Cerebellar cortex (tissue), 1 donor: Measurements from ENCODE around the gene MAST4.
A peak's percentile ranks its signal among the peaks of the same experiment; 100 is the strongest.
"Not testable (repeated sequence)": the region's sequence is repeated elsewhere in the genome, so short reads cannot be mapped to it uniquely, and the experiment has no call there.

Experiments used
- DNase-seq: peaks from one replicate; pipeline ENCODE4 v3.0.0-alpha.2; 2015; ENCODE audit warnings: low spot score

MAST4 gene

DNA sequence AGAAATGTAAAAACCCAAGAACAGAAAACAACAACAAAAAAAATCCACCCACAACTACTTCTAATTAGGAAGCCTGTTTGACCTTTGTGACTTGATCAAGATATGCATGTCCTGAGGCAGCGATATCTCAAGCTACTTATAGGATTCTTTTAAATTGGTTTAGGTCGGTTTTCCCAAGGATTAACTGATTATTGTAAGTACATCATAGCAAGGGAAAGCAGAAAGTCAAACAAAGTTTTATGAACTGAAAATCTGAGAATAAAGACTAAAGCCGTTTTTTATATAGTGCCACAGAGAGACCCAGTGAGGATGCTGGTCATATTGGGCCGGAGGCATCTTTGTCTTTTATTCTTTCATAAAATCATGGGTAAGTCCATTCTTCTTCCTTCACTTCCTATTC, 528.4 kb downstream of the MAST4 start:
- DNase-seq = no peak

DNA sequence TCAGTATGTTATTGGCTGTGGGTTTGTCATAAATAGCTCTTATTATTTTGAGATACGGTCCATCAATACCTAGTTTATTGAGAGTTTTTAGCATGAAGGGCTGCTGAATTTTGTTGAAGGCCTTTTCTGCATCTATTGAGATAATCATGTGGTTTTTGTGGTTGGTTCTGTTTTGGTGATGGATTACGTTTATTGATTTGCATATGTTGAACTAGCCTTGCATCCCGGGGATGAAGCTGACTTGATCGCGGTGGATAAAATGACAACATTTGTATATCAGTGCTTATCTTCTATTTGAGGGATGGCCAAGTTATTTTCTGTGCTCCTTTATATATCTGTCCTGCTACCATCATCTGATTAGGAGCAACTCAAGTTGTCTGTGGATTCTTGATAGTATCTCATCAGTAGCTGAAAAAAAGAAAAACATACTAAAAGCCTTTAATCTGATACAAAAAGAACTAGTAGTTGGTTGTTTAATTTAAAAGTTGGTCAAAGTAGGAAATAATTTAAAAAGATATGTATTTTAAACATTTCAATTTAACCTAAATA, 531.2 kb downstream of the MAST4 start:
- not testable (repeated sequence) for DNase-seq

DNA sequence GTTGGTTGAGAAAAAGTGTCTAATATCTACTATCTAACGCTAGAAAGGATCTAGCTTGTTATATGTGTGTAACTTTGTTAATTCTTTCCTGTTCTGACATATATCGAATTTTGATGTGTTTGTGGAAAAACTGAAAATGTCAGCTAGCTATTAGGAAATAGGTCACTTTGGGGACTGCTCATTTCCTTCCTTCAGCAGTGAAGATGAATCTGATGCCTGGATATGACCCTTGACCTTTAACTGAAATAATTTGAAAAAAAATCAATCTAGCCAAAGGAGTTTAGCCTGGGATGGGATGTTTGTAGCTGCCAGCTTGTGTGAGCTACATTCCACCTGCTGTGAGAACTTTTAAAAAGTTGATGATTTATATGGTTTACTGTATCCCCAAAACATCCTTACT, 533.6 kb downstream of the MAST4 start:
- DNase-seq = no peak

DNA sequence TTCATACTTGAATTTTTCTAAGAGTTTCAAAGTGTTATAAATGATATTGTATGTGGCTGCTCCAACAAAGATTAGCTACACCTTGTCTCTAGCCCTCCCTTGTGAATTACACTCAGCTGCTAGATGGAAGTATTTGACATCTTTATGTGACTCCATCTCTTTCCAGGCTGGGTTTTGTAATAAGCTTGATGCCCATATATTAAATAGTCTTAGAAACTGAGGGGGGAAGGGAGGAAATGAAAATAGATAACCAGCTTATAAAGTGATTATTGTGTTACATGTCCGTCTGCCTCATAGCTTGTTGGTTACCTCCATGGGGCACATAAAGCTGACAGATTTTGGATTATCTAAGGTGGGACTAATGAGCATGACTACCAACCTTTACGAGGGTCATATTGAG, 537.0 kb downstream of the MAST4 start:
- no peak for DNase-seq

DNA sequence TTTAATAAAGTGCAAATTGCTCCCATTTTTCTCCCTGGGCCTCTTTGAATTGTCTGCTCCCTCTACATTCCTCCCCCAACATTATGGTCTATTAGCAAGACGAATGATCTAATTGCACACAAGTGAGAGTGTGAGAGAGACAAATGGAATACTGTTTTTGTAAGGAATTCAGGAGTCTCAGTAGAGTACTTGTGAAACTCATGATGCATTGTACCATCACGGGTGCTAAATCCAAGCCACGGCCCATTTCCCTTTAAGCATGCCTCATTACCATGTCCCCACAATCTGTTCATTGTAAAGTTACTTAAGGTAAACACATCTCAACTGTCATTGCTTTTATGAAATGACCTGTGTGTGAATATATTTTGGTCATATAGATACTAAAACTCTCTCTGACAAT, 537.6 kb downstream of the MAST4 start:
- no peak for DNase-seq

DNA sequence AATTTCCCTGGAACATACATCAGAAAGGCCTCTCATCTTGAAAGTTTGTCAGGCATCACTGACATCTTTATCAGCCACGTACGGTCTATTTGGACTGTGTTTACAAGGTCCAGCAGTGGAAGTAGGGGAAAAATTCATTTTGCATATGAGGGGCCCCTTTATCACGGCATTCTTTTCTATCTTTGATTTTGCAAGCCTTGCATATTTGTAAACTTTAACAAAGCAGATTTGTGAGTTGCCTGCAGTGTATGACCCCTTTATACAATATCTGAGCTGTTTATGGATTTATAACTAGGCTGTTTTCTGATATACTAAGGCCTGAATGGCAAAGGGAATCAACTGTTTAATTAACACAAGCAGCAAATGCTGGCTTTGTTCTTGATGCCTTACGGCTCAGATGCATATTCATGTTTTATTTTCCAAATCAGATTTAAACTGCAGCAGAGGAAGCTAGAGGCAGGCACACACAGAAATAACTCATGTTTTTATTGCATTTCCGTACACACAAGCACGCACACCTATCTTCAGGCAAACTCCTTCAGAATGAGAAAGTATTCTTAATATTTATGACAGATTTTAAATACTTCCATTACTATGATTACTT, 539.3 kb downstream of the MAST4 start:
- no peak for DNase-seq

DNA sequence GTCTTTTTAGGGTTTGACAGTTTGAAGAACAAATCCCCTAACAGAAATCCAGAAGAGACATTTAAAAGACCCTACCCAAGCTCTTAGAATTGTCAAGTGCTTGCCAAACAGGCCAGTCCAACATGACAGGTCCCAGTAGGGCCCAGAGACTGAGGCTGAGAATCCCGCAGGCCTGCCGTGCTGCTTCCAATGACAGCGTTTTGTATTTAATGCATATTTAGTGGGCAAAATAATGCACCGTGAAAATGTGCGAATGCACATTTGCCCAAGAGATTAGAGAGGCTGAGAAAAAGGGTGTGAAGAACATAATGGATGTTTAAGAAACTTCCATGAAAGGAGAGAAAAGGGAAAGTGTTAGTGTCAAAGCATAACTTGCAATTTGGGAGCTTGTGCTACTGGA, 542.8 kb downstream of the MAST4 start:
- no peak for DNase-seq

DNA sequence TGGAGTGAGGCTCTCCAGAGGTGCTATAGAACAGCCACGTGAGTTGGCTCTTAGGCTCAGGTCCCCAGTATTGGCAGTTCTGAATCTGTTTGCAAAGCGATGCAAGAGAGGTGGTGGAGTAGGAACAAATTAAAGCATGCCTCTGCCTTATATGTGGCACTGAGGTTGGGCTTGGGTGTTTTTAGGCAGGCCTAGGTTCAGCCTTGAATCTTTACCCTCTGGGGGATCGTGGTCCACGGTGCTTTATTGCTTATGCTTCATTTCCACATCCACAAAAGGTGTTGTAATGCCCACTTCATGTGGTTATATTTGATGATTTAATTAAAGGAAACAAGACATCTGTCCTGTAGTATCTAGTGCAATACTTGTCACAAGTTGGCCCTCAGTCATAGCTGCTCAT, 544.2 kb downstream of the MAST4 start:
- no peak for DNase-seq

DNA sequence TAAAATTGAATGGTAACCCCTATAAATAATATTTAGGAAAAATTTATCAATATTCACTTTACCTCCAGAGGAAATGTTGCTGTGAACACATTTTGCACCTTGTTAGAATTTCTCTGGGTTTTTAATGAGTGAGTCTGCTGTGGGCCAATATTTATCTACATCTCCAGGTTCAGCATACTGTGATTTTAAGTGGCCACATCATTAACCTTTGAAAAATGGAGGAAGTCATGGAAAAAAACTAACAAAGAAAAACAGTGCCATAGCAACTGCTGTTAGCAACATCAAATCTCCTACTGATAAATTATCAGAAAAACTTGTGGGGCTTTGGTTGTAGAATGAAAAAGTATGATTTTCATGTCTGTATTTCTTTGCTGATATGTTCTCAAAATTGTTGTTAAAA, 545.5 kb downstream of the MAST4 start:
- no peak for DNase-seq

DNA sequence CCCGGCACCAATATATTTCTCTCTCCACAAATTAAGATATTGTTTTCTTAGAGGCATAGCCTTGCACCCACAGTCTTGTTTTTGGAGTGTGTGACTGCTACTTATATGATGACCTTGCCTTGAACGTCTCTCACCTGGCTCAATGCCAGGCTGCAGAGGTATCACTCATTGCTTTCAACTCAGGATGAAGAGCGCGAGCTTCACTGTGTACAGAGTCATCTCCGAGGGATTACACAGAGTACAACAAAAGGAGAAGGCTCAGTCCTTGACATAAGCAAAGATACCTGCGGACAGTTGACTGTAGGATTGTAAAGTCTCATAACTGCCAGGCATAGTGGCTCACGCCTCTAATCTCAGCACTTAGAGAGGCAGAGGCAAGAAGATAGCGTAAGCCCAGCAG, 546.6 kb downstream of the MAST4 start:
- DNase-seq = no peak

DNA sequence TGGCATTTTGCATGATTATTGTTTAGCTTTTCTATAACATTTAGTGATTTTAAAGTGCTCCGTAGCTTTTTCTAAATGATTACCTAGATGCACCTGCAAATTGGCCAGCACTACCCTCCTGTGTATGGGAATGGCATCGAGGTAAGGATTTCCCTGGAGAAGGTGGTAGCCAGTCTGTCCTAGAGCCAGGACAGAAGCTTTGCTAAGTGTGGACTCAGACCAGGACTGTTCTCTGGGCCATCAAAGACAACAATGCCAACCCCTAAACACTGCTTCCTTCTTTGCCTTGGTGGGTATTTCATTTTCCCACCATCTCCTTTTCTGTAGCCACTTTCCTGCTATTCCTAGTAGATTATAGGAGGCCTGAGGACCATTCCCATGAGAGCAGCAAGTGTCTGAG, 547.4 kb downstream of the MAST4 start:
- no peak for DNase-seq

DNA sequence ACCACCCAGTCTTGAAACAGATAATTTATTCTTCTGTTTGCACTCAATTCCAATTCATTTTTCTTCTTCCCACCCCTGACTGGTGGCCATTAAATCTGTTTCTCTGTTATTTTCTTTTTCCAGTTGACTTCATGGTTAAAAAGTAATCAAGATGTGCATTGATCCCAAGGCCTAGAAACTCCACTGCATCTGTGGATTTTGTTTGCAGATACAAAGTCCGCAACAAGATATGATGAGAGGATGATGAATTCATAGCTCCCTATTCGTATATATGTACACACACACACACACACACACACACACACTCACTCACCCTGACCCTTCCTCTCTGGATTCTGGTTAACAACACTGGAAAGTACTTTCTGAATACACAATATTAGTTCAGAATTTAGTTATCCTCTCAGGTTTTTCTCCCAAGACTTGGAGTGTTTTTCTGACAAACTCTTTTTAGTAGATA, 548.0 kb downstream of the MAST4 start:
- no peak for DNase-seq

DNA sequence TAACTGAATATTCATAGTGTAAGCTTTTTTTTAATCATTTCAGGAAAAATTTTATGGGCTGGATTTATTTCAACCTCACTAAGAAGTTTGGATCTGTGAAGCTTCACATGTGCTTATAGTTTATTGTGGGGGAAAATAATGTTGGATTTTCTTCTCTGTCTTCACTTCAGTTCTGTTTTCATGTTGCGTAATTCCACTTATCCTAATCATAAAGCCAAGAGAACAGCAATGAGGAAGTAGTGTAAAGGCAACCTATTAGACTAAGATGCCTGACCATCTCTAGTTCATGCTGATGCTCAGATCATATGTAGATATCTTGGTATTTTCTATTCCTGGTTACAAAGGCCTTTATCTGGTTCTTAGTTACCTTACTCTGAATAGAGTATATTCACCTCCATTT, 550.4 kb downstream of the MAST4 start:
- no peak for DNase-seq

DNA sequence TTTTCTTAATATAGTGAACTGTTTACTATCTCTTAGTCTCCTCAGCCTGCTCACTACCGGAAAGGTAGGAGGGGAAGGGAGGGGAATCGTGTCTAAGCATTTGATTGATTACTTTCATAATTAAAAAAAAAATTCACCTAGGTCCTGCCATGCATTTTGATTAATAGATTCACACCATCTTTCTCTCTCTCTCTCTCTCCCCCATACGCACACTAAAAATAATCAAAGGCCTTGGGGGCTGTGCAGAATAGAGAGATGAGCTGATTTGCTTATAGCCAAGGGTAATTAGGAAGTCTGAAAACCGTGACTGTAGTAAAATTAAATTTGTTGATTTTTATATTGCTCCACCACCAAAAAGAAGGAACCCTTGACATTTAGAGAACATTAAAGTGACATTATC, 550.8 kb downstream of the MAST4 start:
- no peak for DNase-seq

DNA sequence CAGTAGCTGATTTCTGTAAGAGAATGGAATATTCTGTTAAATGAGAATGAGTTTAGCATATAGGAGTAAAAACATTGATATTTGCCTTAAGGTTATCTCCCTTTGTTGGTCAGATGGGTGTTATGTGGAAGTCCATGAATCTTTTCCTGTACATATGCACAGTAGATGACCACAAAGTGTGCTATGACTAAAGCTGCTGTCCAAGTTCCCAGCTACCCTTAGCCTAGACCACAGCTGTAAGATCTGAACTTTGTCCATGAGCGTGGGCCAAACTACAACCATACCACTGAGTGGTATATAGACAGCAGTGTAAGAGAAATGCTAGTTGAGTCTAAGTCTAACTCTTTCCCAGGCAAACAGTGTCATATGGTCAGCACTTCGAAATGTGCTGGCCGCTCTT, 551.6 kb downstream of the MAST4 start:
- no peak for DNase-seq

DNA sequence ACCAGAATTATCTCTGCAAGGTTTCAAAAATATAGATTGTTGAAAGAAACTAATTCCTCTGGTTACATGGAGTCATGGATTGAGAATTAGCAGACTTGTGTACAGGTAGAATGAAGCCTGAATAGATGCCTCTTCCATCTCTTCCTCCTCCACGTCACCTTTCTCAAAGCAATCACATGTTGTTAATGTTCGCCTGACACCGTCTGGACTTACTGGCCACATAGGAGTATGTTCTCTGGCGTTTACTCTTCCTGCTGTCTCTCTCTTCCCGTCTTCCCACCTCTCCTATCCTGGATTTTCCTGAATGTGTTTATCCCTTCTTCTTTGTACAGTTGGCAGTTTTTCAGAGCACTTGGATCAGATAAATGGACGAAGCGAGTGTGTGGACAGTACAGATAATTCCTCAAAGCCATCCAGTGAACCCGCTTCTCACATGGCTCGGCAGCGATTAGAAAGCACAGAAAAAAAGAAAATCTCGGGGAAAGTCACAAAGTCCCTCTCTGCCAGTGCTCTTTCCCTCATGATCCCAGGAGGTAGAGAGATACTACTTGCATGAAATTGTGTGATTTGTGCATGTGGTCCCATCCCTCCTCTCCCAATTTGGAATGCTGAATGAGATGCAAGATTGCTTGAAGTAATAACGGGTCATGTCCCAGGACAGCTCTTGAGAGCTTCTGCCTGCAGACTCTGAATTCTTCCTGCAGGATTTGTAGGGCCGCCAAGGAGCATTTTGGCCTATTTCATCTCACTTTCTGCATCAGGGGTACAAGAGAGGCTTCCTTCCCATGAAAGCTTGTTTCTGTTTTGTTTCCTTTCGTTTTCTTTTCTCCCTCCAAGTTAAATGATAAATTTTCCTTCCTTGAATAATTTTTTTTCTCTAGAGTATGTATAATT, 553.1 kb downstream of the MAST4 start:
- DNase-seq = no peak

DNA sequence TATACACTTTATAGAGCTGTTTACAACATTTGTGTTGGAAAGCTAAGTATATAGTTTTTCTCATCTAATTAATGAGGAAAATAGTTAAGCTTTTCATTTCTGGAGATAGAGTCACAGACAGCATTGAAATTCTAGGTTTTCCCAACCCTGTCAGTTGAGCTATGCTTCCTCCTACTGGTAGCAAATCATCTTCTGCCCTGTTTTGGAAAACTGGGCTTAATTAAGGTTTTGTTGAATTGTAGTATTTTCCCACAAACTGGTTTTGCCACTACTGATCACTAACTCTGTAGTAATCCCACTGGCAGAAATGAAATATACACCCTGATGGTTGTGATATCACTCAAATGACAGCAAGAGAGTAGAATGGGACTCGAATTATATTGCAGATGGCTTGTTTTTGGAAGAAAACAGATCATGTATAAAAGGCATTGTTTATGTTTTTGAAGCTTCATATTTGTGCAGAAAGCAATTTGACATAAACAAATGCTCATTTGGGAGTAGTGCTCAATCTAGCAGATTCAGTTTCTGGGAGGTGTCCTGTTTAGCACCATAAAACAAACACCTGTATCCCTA, 553.8 kb downstream of the MAST4 start:
- peak; percentile 12 for DNase-seq

DNA sequence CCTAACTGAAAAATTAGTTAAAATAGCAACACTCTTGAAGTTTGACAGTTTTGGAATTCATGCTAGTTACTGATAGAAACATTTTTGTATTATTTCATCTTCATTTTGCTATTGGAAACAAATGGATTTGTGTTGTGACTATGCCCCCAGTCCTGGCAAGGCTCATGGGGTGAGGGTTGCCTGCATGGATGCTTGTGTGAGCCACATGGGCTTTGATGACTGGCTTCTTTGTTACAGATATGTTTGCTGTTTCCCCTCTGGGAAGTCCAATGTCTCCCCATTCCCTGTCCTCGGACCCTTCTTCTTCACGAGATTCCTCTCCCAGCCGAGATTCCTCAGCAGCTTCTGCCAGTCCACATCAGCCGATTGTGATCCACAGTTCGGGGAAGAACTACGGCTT, 556.2 kb downstream of the MAST4 start:
- no peak for DNase-seq

DNA sequence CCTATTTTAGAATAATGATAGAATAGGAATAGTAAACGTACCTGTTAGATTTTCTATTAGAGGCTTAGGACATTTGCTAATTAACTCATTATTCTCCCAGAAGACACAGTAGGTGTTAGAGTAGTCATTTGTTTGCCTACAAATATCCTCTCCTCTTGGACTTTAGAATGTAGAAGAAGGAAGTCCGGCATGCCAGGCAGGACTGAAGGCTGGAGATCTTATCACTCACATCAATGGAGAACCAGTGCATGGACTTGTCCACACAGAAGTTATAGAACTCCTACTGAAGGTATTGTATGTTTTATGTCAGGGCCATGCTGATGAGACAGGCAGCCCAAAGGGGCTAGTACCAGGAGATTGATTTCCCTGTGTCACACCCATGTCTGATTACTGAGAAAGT, 557.1 kb downstream of the MAST4 start:
- no peak for DNase-seq

DNA sequence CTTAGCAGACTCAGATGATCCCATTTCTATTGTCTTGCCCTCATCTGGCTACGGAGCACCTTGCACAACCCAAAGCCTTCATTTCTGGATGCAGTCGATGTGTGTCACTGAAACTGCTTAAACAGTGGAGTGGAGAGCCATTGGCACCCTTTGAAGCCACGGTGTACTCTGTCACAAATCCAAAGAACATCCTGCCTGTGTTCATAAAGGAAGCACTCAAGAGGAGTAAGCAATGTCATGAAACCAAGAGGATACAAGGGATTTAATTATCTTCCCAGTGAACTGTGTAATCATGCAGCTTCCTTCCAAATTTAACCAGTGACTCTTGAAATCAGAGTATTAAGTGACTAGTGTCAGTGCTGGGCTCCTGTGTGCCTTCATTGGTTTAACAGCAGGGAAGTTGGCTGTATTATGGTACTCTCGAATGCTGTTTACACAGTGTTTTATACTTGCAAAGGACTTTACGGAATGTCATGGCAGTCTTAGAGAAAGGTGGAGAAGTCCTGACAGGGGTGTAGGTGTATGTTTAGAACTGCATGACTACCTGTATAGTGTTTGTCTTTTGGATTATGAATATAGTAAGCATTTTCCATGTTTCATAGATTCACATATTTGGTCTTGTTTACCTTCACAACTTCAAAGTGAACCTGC, 558.5 kb downstream of the MAST4 start:
- DNase-seq = peak; percentile 9

DNA sequence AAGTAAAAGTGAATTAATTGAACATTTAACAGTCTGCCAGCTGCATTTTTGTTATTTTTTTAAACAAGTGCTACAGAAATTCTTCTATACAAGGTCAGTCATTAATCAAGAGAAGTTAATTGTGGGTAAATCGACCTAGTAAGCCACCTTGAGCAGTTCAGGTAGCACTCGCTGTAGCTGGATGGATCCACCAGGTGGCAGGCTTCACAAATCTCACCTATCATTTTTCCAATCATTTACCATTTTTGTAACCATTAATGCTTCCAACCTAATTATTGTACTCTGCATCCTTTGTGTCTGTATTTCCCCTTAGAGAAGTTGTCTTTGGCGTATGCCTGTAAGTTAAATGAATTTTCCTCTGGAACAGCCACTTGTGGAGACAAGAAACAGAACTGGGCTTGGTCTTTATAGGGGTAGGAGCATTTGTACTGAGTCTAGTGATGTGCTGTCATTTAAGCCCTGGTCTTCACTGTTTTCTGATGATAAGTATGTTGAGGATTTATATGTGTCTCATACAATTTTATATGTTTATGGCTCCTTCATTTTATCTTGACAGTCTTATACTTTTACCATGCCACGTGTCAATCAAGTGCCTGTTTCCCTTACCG, 560.9 kb downstream of the MAST4 start:
- peak; percentile 57 for DNase-seq

DNA sequence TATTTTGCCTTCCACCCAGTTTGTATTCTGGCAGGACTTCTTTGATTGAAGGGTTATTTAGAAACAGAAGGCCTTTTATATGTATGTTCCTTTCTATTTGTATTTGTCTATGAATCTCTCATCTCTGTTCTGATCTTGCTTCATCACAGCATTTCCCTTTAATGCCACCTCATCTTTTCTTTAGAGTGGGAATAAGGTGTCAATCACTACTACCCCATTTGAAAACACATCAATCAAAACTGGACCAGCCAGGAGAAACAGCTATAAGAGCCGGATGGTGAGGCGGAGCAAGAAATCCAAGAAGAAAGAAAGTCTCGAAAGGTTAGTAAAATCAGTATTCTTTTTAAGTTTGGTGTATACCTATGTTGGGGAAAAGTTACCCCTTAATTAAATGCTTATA, 564.1 kb downstream of the MAST4 start:
- DNase-seq = no peak
